Rectal smooth muscle tissue (tissue), 1 donor: ENCODE results near the gene CYP27A1.
"Not testable (repeated sequence)": the region's sequence is repeated elsewhere in the genome, so short reads cannot be mapped to it uniquely, and the experiment has no call there.

Source experiments
- H3K27ac ChIP-seq: one replicate; pipeline ENCODE4 v1.7.0; 2013; ENCODE audit warnings: low read depth, low read length, inconsistent platforms
- H3K27me3 ChIP-seq: one replicate; pipeline ENCODE4 v1.7.0; 2013; ENCODE audit warnings: low read length; ENCODE audit not compliant: control insufficient read depth, insufficient read depth
- H3K36me3 ChIP-seq: one replicate; pipeline ENCODE4 v1.7.0; 2013; ENCODE audit warnings: low read length; ENCODE audit not compliant: control insufficient read depth, insufficient read depth
- H3K4me1 ChIP-seq: one replicate; pipeline ENCODE4 v1.7.0; 2013; ENCODE audit warnings: low read length; ENCODE audit not compliant: control insufficient read depth, insufficient read depth
- H3K4me3 ChIP-seq: one replicate; pipeline ENCODE4 v1.7.0; 2013; ENCODE audit warnings: low read length
- H3K9ac ChIP-seq: one replicate; pipeline ENCODE4 v1.7.0; 2013; ENCODE audit warnings: low read length

The CYP27A1 gene

DNA sequence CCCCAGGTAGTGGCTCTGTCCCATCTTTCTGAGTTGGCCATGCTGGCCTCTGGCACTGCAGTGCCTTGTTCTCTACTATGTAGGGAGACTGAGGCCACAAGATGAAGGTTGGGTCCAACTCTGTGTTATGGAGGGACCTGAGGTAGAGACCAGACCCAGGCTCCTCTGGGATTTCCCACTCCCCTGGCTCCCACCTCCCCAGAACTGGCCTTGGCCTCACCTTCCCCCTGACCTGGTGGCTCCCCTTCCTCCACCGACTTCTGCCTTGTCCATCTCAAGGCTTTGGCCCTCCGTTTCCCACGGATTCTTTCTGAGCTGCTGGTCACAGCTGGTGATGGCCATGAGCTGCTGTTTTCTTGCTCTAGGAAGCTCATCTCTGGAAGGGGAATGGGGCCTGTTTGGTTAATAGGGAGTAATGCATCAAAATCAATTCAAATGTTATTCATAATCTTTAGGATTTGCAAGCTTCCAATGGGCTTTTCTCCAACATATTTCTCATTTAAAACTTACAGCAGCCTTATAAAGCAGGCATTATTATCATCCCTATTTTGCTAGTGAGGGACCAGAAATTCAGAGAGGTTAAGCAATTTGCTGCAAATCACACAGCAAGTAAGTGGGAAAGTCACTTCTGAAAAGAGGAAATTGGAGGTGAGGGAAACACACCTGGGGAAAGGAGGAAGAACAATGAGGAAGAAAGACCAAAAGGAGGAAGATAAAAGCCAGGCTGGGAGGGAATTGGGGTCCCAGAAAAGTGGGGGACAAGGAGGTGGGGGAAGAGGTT lies 48.8 kb downstream of the CYP27A1 start:
- Histone ChIP-seq H3K36me3 (no peaks in the 10 kb centered on the region), H3K27ac (no peak overlapping the region), H3K4me1 (no peaks in the 10 kb centered on the region), H3K9ac (no peak overlapping the region), H3K4me3 (no peak overlapping the region), H3K27me3 (peaks cover 12% of the 10 kb centered on the region)

DNA sequence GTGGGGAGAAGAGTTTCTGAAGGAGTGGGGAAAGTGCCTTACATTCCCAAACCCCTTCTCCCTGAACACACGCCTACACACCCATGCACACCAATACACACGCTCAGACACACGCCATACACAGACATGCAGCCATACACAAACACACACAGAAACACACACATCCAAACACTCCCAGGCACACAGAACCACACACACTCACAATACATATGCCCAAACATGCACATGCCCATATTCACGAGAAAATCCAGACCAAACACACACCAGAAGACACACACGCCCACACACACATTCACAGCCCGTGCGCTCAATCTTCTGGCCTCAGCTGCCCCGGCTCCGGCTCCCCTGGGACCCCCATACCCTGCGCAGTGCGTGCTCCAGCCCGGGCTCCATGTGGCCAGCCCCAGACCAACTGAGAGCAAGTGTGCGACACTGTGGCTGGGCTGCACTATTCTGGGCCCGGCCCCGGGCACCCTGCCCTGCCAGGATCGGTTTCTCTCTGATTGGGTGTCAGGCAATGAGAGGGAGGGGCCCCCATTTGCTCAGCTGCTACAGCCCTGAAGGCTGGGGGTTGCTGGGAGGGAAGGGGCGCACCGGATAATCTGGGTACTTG lies 49.5 kb downstream of the CYP27A1 start, which contains the start of gene PRKAG3:
PRKAG3 (minus strand) TSS at position 426 of the 613 bp plus-strand sequence.
- H3K4me3 ChIP-seq: no peak within 1 kb of the TSS
- no peak within 1 kb of the TSS for H3K27ac ChIP-seq
- H3K36me3 ChIP-seq: no peaks in the 10 kb centered on the region
- no peaks in the 10 kb centered on the region for H3K4me1 ChIP-seq
- H3K9ac ChIP-seq: no peak within 1 kb of the TSS
- peaks cover 12% of the 10 kb centered on the region for H3K27me3 ChIP-seq

GRCh38 chr2:218832081-218832480 lies 50.1 kb downstream of the CYP27A1 start:
- no peak overlapping the region for H3K4me3 ChIP-seq
- H3K27ac ChIP-seq: no peak overlapping the region
- no peaks in the 10 kb centered on the region for H3K36me3 ChIP-seq
- no peak overlapping the region for H3K9ac ChIP-seq
- no peaks in the 10 kb centered on the region for H3K4me1 ChIP-seq
- peaks cover 12% of the 10 kb centered on the region for H3K27me3 ChIP-seq

DNA sequence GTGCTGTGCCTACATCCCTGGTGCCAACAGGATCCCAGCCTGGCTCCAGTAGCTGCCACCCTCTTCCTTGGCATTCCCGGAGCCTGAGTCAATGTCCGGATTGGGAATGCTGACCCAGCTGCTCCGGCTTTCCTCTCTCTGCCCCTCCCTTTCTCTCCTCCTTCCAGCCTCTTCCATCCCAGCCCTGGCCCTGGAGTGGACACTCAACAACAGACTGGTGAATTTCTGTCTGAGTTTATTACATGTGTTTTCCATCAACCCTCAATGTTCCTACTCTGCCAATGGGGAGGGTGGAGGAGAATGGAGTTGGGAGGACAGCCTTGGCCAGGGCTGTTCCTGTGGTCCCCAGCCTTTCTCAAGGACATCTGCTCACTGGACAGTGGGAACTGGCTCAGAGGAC lies 50.6 kb downstream of the CYP27A1 start:
- Histone ChIP-seq H3K9ac (no peak overlapping the region), H3K27ac (no peak overlapping the region), H3K4me1 (no peaks in the 10 kb centered on the region), H3K4me3 (no peak overlapping the region), H3K27me3 (peaks cover 12% of the 10 kb centered on the region), H3K36me3 (no peaks in the 10 kb centered on the region)

GRCh38 chr2:218833023-218833609 lies 51.2 kb downstream of the CYP27A1 start:
- H3K27ac ChIP-seq: no peak overlapping the region
- no peaks in the 10 kb centered on the region for H3K4me1 ChIP-seq
- no peak overlapping the region for H3K9ac ChIP-seq
- H3K36me3 ChIP-seq: no peaks in the 10 kb centered on the region
- peaks cover 12% of the 10 kb centered on the region for H3K27me3 ChIP-seq
- H3K4me3 ChIP-seq: no peak overlapping the region

DNA sequence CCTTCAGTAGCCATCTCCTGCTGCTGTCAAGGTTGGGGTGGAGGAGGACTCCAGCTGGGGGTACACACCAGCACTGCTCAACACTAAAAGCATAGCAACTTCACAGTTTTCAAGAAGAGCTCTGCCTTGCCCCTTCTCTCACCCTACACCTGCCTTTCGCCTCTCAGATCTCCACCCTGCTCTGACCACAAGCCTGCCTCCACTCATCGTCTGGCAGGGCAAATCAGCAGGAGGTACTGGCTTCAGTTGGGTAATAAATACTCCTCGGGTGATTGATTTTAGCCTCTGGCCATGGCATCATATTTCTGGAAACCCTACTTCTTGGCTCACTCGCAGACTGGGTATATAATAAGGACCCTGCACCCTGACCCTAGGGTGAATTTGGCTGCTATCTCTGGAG lies 52.7 kb downstream of the CYP27A1 start:
- no peaks in the 10 kb centered on the region for H3K4me1 ChIP-seq
- H3K27me3 ChIP-seq: peaks cover 12% of the 10 kb centered on the region
- H3K9ac ChIP-seq: no peak overlapping the region
- no peaks in the 10 kb centered on the region for H3K36me3 ChIP-seq
- H3K4me3 ChIP-seq: no peak overlapping the region
- no peak overlapping the region for H3K27ac ChIP-seq

GRCh38 chr2:218837495-218837894 lies 55.5 kb downstream of the CYP27A1 start:
- Histone ChIP-seq H3K4me3 (no peak overlapping the region), H3K27me3 (peaks cover 5% of the 10 kb centered on the region), H3K27ac (no peak overlapping the region), H3K9ac (no peak overlapping the region), H3K36me3 (no peaks in the 10 kb centered on the region), H3K4me1 (no peaks in the 10 kb centered on the region)

DNA sequence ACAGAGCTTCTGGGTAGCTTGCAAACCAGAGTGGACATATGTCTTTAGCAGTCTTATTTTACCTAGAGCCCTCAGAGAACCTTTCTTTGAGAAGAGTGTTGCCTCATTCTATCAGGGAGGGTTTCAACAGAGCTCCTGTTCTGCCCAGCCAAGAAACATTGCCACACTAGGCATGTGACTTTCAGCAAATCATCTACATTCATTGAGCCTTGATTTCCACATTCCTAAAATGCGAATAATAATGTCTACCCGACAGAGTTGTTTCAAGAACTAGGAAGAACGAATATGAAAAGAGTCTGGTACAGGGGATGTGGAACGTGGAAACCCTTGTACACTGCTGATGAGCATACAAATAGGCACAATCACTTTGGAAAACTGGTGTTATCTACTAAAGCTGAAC lies 57.5 kb downstream of the CYP27A1 start:
- Histone ChIP-seq H3K4me1 (no peaks in the 10 kb centered on the region), H3K4me3 (no peak overlapping the region), H3K9ac (no peak overlapping the region), H3K27me3 (no peaks in the 10 kb centered on the region), H3K27ac (no peak overlapping the region), H3K36me3 (no peaks in the 10 kb centered on the region)

- Histone ChIP-seq H3K4me3 (no peak overlapping the region), H3K36me3 (no peaks in the 10 kb centered on the region), H3K27ac (no peak overlapping the region), H3K4me1 (no peaks in the 10 kb centered on the region), H3K27me3 (no peaks in the 10 kb centered on the region), H3K9ac (no peak overlapping the region)
Observed at GRCh38 chr2:218839888-218840287, 57.9 kb downstream of the CYP27A1 start.

- not testable (repeated sequence) for H3K27ac ChIP-seq, H3K36me3 ChIP-seq, H3K9ac ChIP-seq, H3K4me3 ChIP-seq, H3K4me1 ChIP-seq, H3K27me3 ChIP-seq
Observed at GRCh38 chr2:218844334-218844733, 62.4 kb downstream of the CYP27A1 start.

DNA sequence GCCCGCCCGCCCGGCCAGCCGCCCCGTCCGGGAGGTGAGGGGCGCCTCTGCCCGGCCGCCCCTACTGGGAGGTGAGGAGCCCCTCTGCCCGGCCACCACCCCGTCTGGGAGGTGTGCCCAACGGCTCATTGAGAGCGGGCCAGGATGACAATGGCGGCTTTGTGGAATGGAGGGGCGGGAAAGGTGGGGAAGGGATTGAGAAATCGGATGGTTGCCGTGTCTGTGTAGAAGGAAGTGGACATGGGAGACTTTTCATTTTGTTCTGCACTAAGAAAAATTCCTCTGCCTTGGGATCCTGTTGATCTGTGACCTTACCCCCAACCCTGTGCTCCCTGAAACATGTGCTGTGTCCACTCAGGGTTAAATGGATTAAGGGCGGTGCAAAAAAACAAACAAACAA lies 65.0 kb downstream of the CYP27A1 start:
- H3K9ac ChIP-seq, H3K36me3 ChIP-seq, H3K27ac ChIP-seq, H3K4me3 ChIP-seq, H3K4me1 ChIP-seq, H3K27me3 ChIP-seq: not testable (repeated sequence)

DNA sequence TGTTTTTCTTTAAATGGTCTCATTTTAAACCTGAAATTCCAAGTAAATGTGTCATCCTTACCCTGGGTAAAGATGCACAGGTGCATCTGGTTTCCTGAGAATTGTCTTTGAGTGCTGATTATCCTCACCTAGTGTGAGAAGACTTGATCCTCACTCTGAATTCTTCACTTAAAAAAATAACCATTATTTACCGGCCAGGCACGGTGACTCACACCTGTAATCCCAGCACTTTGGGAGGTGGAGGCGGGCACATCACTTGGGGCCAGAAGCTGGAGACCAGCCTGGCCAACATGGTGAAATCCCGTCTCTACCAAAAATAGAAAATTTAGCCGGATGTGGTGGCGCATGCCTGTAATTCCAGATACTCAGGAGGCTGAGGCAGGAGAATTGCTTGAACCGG lies 67.8 kb downstream of the CYP27A1 start:
- H3K9ac ChIP-seq: no peak overlapping the region
- H3K36me3 ChIP-seq: no peaks in the 10 kb centered on the region
- H3K4me3 ChIP-seq: no peak overlapping the region
- peaks cover 9% of the 10 kb centered on the region for H3K27me3 ChIP-seq
- H3K27ac ChIP-seq: no peak overlapping the region
- no peaks in the 10 kb centered on the region for H3K4me1 ChIP-seq

DNA sequence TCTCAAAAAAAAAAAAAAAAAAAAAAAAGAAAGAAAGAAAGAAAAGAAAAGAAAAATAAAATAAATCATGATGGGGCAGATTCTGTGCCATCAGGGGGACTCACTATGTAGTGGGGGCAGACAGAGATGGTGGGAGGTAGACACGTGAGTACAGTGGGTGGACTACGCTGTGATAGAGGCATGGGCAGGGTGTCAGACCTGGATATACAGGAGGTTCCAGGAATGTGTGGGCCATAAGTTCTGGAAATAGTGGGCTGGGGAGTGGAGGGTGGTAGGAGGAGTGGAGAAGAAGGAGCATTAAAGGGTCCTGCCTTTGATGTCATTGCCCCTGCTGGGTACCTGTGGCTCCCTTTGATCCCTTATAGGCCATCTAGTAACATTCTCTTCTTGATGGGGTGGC lies 68.8 kb downstream of the CYP27A1 start:
- Histone ChIP-seq H3K4me1 (no peaks in the 10 kb centered on the region), H3K27me3 (peaks cover 9% of the 10 kb centered on the region), H3K36me3 (no peaks in the 10 kb centered on the region), H3K27ac (no peak overlapping the region), H3K4me3 (no peak overlapping the region), H3K9ac (no peak overlapping the region)
